Activated T-cell treated with anti-CD3 and anti-CD28 coated beads, Interleukin-2, amount 50 U/mL, for 72 hours (primary cell): ENCODE data around the gene RSL24D1. TPM values are rescaled to one million over a fixed set of nuclear protein-coding genes. Genes with fewer than 3 reads are reported as not detected.

Experiments used
- total RNA-seq, 2 donors: library from RNA; stranded (reverse); gene quantifications; one replicate each; pipeline ENCODE4 v1.2.3, GENCODE V29; 2022

The RSL24D1 gene
- total RNA-seq, 2 donors from 2014 or later, result 181 to 207 TPM

Other genes starting within 250 kb of the RSL24D1 start
- gene RAB27A, start 92.9 kb upstream of the RSL24D1 start, total RNA-seq, result 100 to 1,000 TPM; 203 to 205 TPM
- gene PIGBOS1, start 122.2 kb upstream of the RSL24D1 start, total RNA-seq, result 10 to 100 TPM; 13.0 to 14.5 TPM
- 10 to 100 TPM; 27.5 to 32.9 TPM for gene PIGB, start 122.3 kb upstream of the RSL24D1 start, total RNA-seq
- gene CCPG1, start 211.4 kb upstream of the RSL24D1 start, total RNA-seq, result 10 to 100 TPM; 34.0 to 43.1 TPM
- gene PIERCE2, start 211.6 kb upstream of the RSL24D1 start, total RNA-seq, result under 1 TPM in 1 of 2 donors, not detected in 1; 0.69 TPM